Mononuclear cell (primary cell): ENCODE results near the gene TRH. TPM values are rescaled to one million over a fixed set of nuclear protein-coding genes. Genes with fewer than 3 reads are reported as not detected.

Experiments used
- H3K27me3 ChIP-seq: 2 replicates; pipeline ENCODE4 v1.6.0; 2011; ENCODE audit warnings: low read length, control low read depth; ENCODE audit not compliant: insufficient read depth
- H3K4me1 ChIP-seq: 2 replicates; pipeline ENCODE4 v1.5.1; 2011; ENCODE audit warnings: mild to moderate bottlenecking, low read length, control low read depth; ENCODE audit not compliant: insufficient read depth
- H3K4me3 ChIP-seq: 2 replicates; pipeline ENCODE4 v1.5.1; 2011; ENCODE audit warnings: mild to moderate bottlenecking, low read length, moderate library complexity
- H3K9me3 ChIP-seq: 2 replicates; pipeline ENCODE4 v1.5.1; 2011; ENCODE audit warnings: low read depth, mild to moderate bottlenecking, control low read depth, low read length
- total RNA-seq: library from RNA; depleted of rRNA; stranded (reverse); fragments of >200 nt; gene quantifications from one replicate; pipeline ENCODE4 v1.2.3, GENCODE V29; 2012

TRH gene
- total RNA-seq, 1 donor = 0.10 TPM

GRCh38 chr3:129952556-129953355 is 21.8 kb upstream of the TRH start:
- peaks cover 31% of the 10 kb centered on the region for H3K4me1 ChIP-seq
- no peak overlapping the region for H3K4me3 ChIP-seq
- H3K27me3 ChIP-seq = no peaks in the 10 kb centered on the region
- H3K9me3 ChIP-seq = no peaks in the 10 kb centered on the region

DNA sequence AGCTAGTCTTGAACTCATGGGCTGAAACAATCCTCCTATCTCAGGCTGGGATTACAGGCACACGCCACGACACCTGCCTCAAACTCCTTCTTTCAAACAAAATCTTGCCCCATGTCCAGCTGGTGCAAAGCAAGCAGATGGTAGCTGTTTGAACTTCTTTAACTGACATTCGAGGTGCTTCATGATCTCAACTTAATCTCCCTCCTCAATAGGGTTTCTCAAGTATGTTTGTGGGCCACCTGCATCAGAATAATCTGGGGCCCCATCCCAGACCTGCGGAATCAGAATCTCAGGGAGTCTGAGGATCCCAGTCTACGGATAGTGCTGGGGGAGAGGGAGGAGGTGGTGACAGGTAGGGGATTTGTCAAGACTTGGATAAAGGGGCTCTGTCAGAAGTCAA is 20.9 kb upstream of the TRH start:
- Histone ChIP-seq H3K4me3 (no peak overlapping the region), H3K27me3 (no peaks in the 10 kb centered on the region), H3K4me1 (peaks cover 32% of the 10 kb centered on the region), H3K9me3 (no peaks in the 10 kb centered on the region)

- Histone ChIP-seq H3K27me3 (no peaks in the 10 kb centered on the region), H3K9me3 (no peaks in the 10 kb centered on the region), H3K4me3 (no peak overlapping the region), H3K4me1 (peaks cover 33% of the 10 kb centered on the region)
Measured at GRCh38 chr3:129954514-129954913, 20.0 kb upstream of the TRH start.

DNA sequence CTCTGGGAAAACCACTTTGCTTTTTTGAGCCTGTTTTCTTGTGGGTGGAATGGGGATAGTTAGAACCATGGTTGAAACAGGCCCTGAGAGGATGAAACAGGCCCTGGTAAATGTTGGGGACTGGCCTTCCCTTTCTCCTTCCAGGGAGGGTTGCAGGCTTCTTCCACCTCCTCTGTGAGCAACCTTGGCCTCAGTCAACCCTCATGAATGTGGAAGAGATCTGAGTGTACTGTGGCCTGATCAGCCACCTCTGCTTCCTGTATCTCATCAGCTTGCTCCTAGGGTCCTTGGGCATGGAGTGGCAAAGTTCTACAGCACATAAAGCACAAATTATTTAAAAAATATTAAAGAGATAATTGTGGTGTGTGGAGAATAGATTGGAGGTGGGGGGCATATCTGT is 17.6 kb upstream of the TRH start:
- Histone ChIP-seq H3K4me1 (peaks cover 20% of the 10 kb centered on the region), H3K27me3 (no peaks in the 10 kb centered on the region), H3K4me3 (no peak overlapping the region), H3K9me3 (no peaks in the 10 kb centered on the region)

GRCh38 chr3:129958755-129959154 is 15.8 kb upstream of the TRH start:
- H3K9me3 ChIP-seq = no peaks in the 10 kb centered on the region
- no peak overlapping the region for H3K4me3 ChIP-seq
- no peaks in the 10 kb centered on the region for H3K27me3 ChIP-seq
- peaks cover 20% of the 10 kb centered on the region for H3K4me1 ChIP-seq

GRCh38 chr3:129961141-129961541 is 13.4 kb upstream of the TRH start:
- H3K27me3 ChIP-seq = no peaks in the 10 kb centered on the region

DNA sequence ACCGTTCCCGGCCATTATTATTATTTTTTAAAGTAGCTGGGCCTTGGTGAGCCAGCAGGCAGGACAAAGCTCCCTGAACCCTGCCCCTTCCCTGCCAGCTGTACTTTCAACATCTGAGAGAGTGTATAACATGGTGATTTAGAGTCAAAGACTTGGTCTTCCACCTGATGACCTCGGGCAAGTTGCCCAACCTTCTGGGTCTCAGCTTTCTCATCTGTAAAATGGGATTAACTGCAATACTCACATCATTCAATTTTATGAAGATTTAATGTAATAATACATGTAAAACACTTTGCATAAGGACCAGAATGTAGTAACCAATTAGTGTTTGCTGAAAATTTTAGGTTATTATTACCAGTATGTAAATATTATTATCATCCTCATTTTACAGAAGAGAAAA is 11.9 kb upstream of the TRH start:
- peaks cover 6% of the 10 kb centered on the region for H3K4me1 ChIP-seq
- H3K4me3 ChIP-seq = no peak overlapping the region
- no peaks in the 10 kb centered on the region for H3K9me3 ChIP-seq
- H3K27me3 ChIP-seq = no peaks in the 10 kb centered on the region

More at GRCh38 chr3:129961141-129961541, 13.4 kb upstream of the TRH start:
- Histone ChIP-seq H3K4me1 (peaks cover 6% of the 10 kb centered on the region), H3K9me3 (no peaks in the 10 kb centered on the region), H3K4me3 (no peak overlapping the region)

DNA sequence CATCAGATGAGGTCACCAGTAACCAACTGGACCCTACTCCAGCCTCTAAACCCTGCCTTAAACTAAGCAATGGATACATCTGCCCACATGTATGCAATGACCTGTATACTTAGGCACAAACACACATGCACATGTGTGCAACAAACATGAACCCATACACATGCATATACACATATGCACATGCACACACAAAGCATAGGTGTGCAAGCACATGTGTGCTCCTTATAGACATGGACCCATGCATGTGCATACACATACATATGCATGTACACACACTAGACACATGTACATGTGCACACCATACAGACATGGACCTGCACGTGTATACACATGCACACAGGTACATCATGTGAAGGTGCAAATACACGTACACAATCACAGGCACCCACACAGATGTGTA is 8.6 kb upstream of the TRH start:
- Histone ChIP-seq H3K9me3 (no peaks in the 10 kb centered on the region), H3K4me1 (no peaks in the 10 kb centered on the region), H3K27me3 (no peaks in the 10 kb centered on the region), H3K4me3 (no peak overlapping the region)

- H3K4me1 ChIP-seq = no peaks in the 10 kb centered on the region
Measured at GRCh38 chr3:129966876-129967275, 7.6 kb upstream of the TRH start.

DNA sequence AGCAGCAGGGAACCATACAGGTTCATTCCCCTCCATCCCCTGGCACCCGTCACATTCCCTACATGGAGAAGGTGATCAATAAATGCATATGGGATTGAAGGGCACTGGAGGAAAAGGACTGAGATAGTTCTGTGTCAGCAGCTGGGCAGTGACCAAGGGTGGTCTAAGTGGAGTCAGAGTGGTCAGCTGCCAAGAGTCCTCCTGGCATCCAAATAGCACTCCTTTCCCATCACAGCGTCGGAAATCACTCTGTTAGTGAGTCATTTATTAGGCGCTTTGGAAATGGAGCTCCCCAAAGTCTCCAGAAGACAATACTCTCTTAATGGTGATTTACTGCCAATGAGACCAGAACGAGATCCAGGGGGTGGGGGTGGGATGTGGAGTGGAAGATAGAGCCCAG is 6.8 kb upstream of the TRH start:
- no peaks in the 10 kb centered on the region for H3K4me1 ChIP-seq
- H3K9me3 ChIP-seq = no peaks in the 10 kb centered on the region
- H3K4me3 ChIP-seq = no peak overlapping the region
- peaks cover 3% of the 10 kb centered on the region for H3K27me3 ChIP-seq

More at GRCh38 chr3:129966876-129967275, 7.6 kb upstream of the TRH start:
- Histone ChIP-seq H3K9me3 (no peaks in the 10 kb centered on the region), H3K27me3 (no peaks in the 10 kb centered on the region), H3K4me3 (no peak overlapping the region)

DNA sequence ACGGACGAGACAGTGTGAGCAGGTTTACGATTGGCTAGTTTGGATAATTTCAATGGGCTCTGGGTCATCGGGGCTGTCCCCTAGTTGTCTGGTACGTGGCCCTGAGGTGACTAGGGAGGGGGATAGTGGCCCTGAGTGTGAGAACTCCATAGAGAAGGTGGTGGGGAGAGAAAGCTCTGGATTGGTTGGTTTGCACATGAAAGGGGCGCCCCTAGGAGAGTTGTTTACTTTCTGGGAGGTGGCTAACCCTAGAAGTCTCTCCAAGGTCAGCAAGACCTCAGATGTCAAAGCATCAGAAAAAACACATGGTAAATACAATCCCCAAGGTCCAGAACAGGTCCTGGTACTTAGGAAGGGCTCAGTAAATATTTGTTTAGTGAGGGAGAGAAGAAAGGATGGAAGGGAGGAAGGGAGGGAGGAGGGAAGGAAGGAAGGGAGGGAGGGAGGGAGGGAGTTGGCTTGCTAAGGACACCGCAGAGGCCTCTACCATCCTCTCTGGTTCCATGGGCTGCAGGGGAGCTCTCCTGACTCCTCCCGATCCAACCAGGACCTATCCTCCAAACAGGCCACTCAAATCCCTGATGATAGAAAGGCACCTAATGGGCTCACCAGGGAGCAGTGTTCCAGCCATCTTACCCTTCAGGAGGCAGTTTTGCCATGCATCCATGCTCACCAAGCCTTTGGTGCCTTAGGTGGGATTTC is 3.0 kb upstream of the TRH start:
- Histone ChIP-seq H3K9me3 (no peaks in the 10 kb centered on the region), H3K4me3 (no peak overlapping the region), H3K27me3 (peaks cover 40% of the 10 kb centered on the region), H3K4me1 (peaks cover 18% of the 10 kb centered on the region)

DNA sequence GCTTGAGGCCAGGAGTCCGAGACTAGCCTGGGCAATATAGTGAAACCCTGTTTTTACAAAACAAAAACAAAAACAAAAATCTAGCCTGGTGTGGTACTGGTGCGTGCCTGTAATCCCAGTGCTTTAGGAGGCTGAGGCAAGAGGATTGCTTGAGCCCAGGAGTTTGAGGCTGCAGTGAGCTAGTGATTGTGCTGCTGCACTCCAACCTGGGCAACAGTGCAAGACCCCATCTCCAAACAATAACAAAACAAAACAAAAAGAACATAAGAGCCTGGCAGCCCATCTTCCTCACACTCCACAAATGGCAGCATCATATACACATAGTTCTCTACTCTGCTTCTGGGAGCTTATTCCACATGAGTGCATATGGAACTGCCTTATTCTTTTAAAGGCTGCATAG is 2.2 kb upstream of the TRH start:
- Histone ChIP-seq H3K4me1 (peaks cover 18% of the 10 kb centered on the region), H3K9me3 (no peaks in the 10 kb centered on the region), H3K4me3 (no peak overlapping the region), H3K27me3 (peaks cover 43% of the 10 kb centered on the region)

- H3K4me1 ChIP-seq = peaks cover 18% of the 10 kb centered on the region
- H3K9me3 ChIP-seq = no peaks in the 10 kb centered on the region
- peaks cover 43% of the 10 kb centered on the region for H3K27me3 ChIP-seq
- H3K4me3 ChIP-seq = no peak overlapping the region
Measured at GRCh38 chr3:129973853-129974563, 512 bp upstream of the TRH start.

DNA sequence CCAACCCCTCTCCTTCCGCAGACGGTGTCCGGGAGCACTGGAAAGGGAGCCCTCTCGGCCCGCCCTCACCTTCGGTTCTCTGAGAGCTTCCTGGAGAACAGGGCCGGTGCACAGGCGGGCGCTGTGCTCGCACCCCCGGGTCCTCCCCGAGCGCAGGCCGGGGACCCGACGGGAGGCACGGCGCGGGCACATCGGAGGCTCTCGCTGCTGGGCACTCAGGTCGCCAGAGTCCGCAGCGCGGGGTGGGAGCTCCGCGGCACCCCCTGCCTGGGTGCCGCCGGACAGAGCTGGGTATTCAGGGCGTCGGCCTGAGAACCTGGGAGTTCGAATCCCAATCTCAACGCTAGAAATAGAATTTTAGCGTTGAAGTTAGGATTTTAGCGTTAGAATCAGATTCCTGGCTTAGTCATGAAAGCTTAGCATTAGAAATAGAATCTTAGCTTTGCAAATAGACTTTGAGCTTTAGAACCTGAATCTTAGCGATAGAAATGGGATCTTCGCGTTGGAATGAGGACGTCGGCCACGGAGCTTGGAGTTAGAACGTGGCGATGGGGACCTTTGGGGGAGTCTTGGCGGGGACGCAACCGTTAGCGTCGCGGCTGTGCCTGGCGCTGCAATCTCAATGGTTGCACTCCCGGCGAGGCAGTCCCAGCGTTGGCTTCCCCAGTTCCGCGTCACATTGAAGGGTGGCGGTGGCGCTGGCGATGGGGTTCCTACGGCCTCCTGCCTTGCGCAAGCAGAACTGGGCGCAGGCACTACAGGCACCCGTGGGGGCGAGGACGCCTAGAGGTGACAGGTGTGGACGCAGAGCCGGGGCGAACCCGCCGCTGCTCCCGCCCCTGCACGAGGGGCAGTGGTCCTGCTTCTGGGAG is 549 bp downstream of the TRH start:
- Histone ChIP-seq H3K9me3 (no peaks in the 10 kb centered on the region), H3K27me3 (peaks cover 43% of the 10 kb centered on the region), H3K4me3 (no peak overlapping the region), H3K4me1 (peaks cover 18% of the 10 kb centered on the region)
